ENCODE results near the gene IMMT.

DNA sequence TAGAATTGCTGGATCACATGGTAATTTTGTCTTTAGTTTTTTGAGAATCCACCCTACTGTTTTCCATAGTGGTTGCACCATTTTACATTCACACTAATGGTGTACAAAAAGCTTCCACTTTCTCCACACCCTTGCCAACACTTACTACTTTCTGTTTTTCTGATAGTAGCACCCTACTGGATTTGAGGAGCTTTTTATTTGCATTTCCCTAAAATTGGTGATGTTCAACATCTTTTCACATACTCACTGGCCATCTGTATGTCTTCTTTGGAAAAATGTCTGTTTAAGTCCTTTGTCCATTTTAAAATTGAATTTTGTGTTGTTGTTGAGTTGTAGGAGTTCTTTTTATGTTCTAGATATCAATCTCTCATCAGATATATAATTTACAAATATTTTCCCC is 93.1 kb downstream of the IMMT start:
- TF ChIP-seq, protein P1, sequence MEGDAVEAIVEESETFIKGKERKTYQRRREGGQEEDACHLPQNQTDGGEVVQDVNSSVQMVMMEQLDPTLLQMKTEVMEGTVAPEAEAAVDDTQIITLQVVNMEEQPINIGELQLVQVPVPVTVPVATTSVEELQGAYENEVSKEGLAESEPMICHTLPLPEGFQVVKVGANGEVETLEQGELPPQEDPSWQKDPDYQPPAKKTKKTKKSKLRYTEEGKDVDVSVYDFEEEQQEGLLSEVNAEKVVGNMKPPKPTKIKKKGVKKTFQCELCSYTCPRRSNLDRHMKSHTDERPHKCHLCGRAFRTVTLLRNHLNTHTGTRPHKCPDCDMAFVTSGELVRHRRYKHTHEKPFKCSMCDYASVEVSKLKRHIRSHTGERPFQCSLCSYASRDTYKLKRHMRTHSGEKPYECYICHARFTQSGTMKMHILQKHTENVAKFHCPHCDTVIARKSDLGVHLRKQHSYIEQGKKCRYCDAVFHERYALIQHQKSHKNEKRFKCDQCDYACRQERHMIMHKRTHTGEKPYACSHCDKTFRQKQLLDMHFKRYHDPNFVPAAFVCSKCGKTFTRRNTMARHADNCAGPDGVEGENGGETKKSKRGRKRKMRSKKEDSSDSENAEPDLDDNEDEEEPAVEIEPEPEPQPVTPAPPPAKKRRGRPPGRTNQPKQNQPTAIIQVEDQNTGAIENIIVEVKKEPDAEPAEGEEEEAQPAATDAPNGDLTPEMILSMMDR (IDR thresholded peaks at IDR 0.05; ENCODE audit: extremely low read depth in 1 of 2, insufficient read depth in 1 of 2, low read depth in 1 of 2, low read length in 2 of 2) = no peak
- TF ChIP-seq POLR2A (IDR thresholded peaks at IDR 0.05; ENCODE audit: low read depth, low read length) (no peak), EZH2 (IDR thresholded peaks at IDR 0.05; ENCODE audit: borderline replicate concordance, low read depth, low read length, severe bottlenecking) (no peak), GATA2 (IDR thresholded peaks at IDR 0.05; ENCODE audit: insufficient read depth, insufficient read length, low read depth, low read length) (no peak), JUN (IDR thresholded peaks at IDR 0.05; ENCODE audit: borderline replicate concordance, insufficient read depth, insufficient read length, low read depth) (no peak), POLR2AphosphoS5 (IDR thresholded peaks at IDR 0.05; ENCODE audit: insufficient read depth, low read depth, low read length) (no peak), MYC (IDR thresholded peaks at IDR 0.05; ENCODE audit: low read depth, low read length) (no peak)
- TF ChIP-seq, protein P2, sequence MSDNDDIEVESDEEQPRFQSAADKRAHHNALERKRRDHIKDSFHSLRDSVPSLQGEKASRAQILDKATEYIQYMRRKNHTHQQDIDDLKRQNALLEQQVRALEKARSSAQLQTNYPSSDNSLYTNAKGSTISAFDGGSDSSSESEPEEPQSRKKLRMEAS (IDR thresholded peaks at IDR 0.05; ENCODE audit: insufficient read depth, insufficient read length) = no peak

Data from endothelial cell of umbilical vein (primary cell).